GM23338 (cell line): ENCODE data around the gene WWP2. TPM values are rescaled to one million over a fixed set of nuclear protein-coding genes. Genes with fewer than 3 reads are reported as not detected.

ENCODE experiments used
- ATAC-seq: fragments of 200-7000 bp; cut with Tn5 transposase; 3 replicates; pipeline ENCODE4 v1.9.1; 2020
- DNase-seq: peaks from one replicate; pipeline ENCODE4 v3.0.0-alpha.2; 2015; ENCODE audit warnings: low spot score
- H2AFZ ChIP-seq: fragments of 200-600 bp; sonication (generic); 2 replicates; pipeline ENCODE4 v1.8.0; 2016; ENCODE audit warnings: antibody characterized with exemption, mild to moderate bottlenecking, moderate library complexity
- H3F3A ChIP-seq: fragments of 200-600 bp; sonication (generic); replicated peaks from 2 replicates; pipeline ENCODE4 v1.8.0; 2017; ENCODE audit warnings: antibody characterized with exemption, mixed run types, low read depth
- H3K27ac ChIP-seq: fragments of 200-600 bp; sonication (generic); 2 replicates; pipeline ENCODE4 v1.6.1; 2016; ENCODE audit warnings: low read depth
- H3K27me3 ChIP-seq: fragments of 200-600 bp; sonication (generic); 2 replicates; pipeline ENCODE4 v1.8.0; 2016; ENCODE audit warnings: mild to moderate bottlenecking, mixed run types, moderate library complexity; ENCODE audit not compliant: insufficient read depth
- H3K36me3 ChIP-seq: fragments of 200-600 bp; sonication (generic); 2 replicates; pipeline ENCODE4 v1.8.0; 2016; ENCODE audit warnings: mild to moderate bottlenecking; ENCODE audit not compliant: insufficient read depth
- H3K4me1 ChIP-seq: fragments of 200-600 bp; sonication (generic); 2 replicates; pipeline ENCODE4 v1.8.0; 2016; ENCODE audit warnings: mild to moderate bottlenecking, moderate library complexity; ENCODE audit not compliant: insufficient read depth
- H3K4me2 ChIP-seq: fragments of 200-600 bp; sonication (generic); 2 replicates; pipeline ENCODE4 v1.7.1; 2017; ENCODE audit warnings: mixed run types
- H3K4me3 ChIP-seq: fragments of 200-600 bp; sonication (generic); 2 replicates; pipeline ENCODE4 v1.6.1; 2016; ENCODE audit warnings: mixed run types
- H3K79me2 ChIP-seq: fragments of 200-600 bp; sonication (generic); replicated peaks from 2 replicates; pipeline ENCODE4 v1.8.0; 2017; ENCODE audit warnings: mild to moderate bottlenecking; ENCODE audit not compliant: insufficient read depth
- H3K9me2 ChIP-seq: fragments of 200-600 bp; sonication (generic); 2 replicates; pipeline ENCODE4 v1.8.0; 2017; ENCODE audit not compliant: insufficient read depth
- H4K20me1 ChIP-seq: fragments of 200-600 bp; sonication (generic); replicated peaks from 2 replicates; pipeline ENCODE4 v1.8.0; 2017; ENCODE audit warnings: mild to moderate bottlenecking; ENCODE audit not compliant: insufficient read depth
- H3K27ac Mint-ChIP-seq: 2 replicates; pipeline ENCODE4 v1.8.0; 2020; ENCODE audit warnings: inconsistent platforms, mild to moderate bottlenecking, moderate library complexity, mixed read lengths
- H3K27me3 Mint-ChIP-seq: 3 replicates; pipeline ENCODE4 v1.8.0; 2022; ENCODE audit warnings: low read depth, mild to moderate bottlenecking, moderate library complexity, mixed read lengths, inconsistent platforms; ENCODE audit not compliant: insufficient read depth, poor library complexity
- H3K36me3 Mint-ChIP-seq: 3 replicates; pipeline ENCODE4 v1.8.0; 2021; ENCODE audit warnings: low read depth, mild to moderate bottlenecking, inconsistent platforms, moderate library complexity, mixed read lengths
- H3K4me1 Mint-ChIP-seq: 3 replicates; pipeline ENCODE4 v1.8.0; 2020; ENCODE audit warnings: mild to moderate bottlenecking, inconsistent platforms, mixed read lengths
- H3K4me3 Mint-ChIP-seq: 3 replicates; pipeline ENCODE4 v1.8.0; 2021; ENCODE audit warnings: moderate library complexity, mild to moderate bottlenecking, inconsistent platforms, mixed read lengths
- H3K9me3 Mint-ChIP-seq: 3 replicates; pipeline ENCODE4 v1.8.0; 2020; ENCODE audit warnings: moderate library complexity, mild to moderate bottlenecking, inconsistent platforms, mixed read lengths
- CREB1 ChIP-seq: fragments of 250-450 bp; sonication (Bioruptor Pico); IDR thresholded peaks from 2 replicates; pipeline ENCODE4 v1.5.0; 2020; ENCODE audit warnings: low read depth, mild to moderate bottlenecking, moderate library complexity
- EZH2 ChIP-seq: fragments of 200-600 bp; sonication (generic); IDR thresholded peaks from one replicate; pipeline ENCODE4 v1.8.0; 2017; ENCODE audit warnings: antibody characterized with exemption, mild to moderate bottlenecking, low read depth; ENCODE audit not compliant: unreplicated experiment
- EZH2phosphoT487 ChIP-seq: fragments of 200-600 bp; sonication (generic); IDR thresholded peaks from one replicate; pipeline ENCODE4 v1.8.1; 2018; ENCODE audit warnings: antibody characterized with exemption; ENCODE audit not compliant: unreplicated experiment
- JUNB ChIP-seq: IDR thresholded peaks from one replicate; pipeline ENCODE4 v1.6.1; 2016; ENCODE audit warnings: antibody characterized with exemption; ENCODE audit not compliant: unreplicated experiment
- NANOG ChIP-seq: IDR thresholded peaks from 2 replicates; pipeline ENCODE4 v1.6.1; 2016; ENCODE audit warnings: antibody characterized with exemption, borderline replicate concordance
- POLR2AphosphoS5 ChIP-seq: IDR thresholded peaks from 2 replicates; pipeline ENCODE4 v1.6.1; 2016; ENCODE audit warnings: antibody characterized with exemption, low read depth
- STAT1 ChIP-seq: IDR thresholded peaks from one replicate; pipeline ENCODE4 v1.6.1; 2016; ENCODE audit warnings: antibody characterized with exemption; ENCODE audit not compliant: unreplicated experiment
- ZNF114 ChIP-seq: fragments of 250-450 bp; sonication (Bioruptor Pico); IDR thresholded peaks from 2 replicates; pipeline ENCODE4 v1.5.0; 2020; ENCODE audit warnings: mild to moderate bottlenecking, moderate library complexity
- ZNF331 ChIP-seq: fragments of 250-450 bp; sonication (Bioruptor Pico); IDR thresholded peaks from 2 replicates; pipeline ENCODE4 v1.5.0; 2020; ENCODE audit warnings: low read depth, mild to moderate bottlenecking, moderate library complexity
- polyA plus RNA-seq: library from polyadenylated mRNA; unstranded; fragments of >200 nt; fragmentation: Nextera tagmentation; extraction: Ambion mirVana; gene quantifications from 2 replicates; pipeline ENCODE4 v1.2.1, GENCODE V29; 2016
- total RNA-seq: library from RNA; depleted of rRNA; stranded (reverse); fragments of >200 nt; shearing (Covaris generic); gene quantifications from 2 replicates; pipeline ENCODE4 v1.2.3, GENCODE V29; 2014
- TF ChIP-seq, protein P1 (sequence below): IDR thresholded peaks from 2 replicates; pipeline ENCODE4 v1.6.1; 2016; ENCODE audit warnings: antibody characterized with exemption
- TF ChIP-seq, protein P2 (sequence below): fragments of 250-450 bp; sonication (Bioruptor Pico); IDR thresholded peaks from 2 replicates; pipeline ENCODE4 v1.5.0; 2020; ENCODE audit warnings: mild to moderate bottlenecking, moderate library complexity
- TF ChIP-seq, protein P3 (sequence below), 2 experiments: fragments of 200-600 bp in 1 of 2; sonication (generic) in 1 of 2; conservative IDR thresholded peaks; 2 replicates each; pipeline versions ENCODE4 v1.5.1 to v1.6.1; 2016 to 2017; ENCODE audit warnings: antibody characterized with exemption in 2 of 2, low read depth in 2 of 2, mild to moderate bottlenecking in 2 of 2, moderate library complexity in 1 of 2
- TF ChIP-seq, protein P4 (sequence below): IDR thresholded peaks from one replicate; pipeline ENCODE4 v1.6.1; 2018; ENCODE audit warnings: antibody characterized with exemption; ENCODE audit not compliant: unreplicated experiment

The WWP2 gene
- total and polyA plus RNA-seq, 2 experiments from 2014 or later, result 12.3 to 35.5 TPM

GRCh38 chr16:69906838-69907401 lies 144.8 kb downstream of the WWP2 start:
- no peak overlapping the region for H2AFZ ChIP-seq
- H3K4me3 Mint-ChIP-seq, result no peak overlapping the region
- no peak for ATAC-seq

More at GRCh38 chr16:69906838-69907401, 144.8 kb downstream of the WWP2 start:
- Mint-ChIP-seq H3K4me1 (peaks cover 13% of the 10 kb centered on the region), H3K36me3 (peaks cover 12% of the 10 kb centered on the region; the same call in 2 of the 3 replicates), H3K27me3 (peaks cover 3% of the 10 kb centered on the region), H3K9me3 (no peaks in the 10 kb centered on the region; the same call in 2 of the 3 replicates), H3K27ac (no peak overlapping the region)
- DNase-seq, result no peak
- H3K4me2 ChIP-seq, result no peak overlapping the region
- no peak overlapping the region for H3K27ac ChIP-seq
- H3F3A ChIP-seq, result 0 out of 2 replicates have a peak, but pooled peaks cover 2% of the 10 kb centered on the region
- no peaks in the 10 kb centered on the region; the same call in 1 of the 2 replicates for H4K20me1 ChIP-seq
- H3K36me3 ChIP-seq, result no peaks in the 10 kb centered on the region
- H3K4me1 ChIP-seq, result peaks cover 6% of the 10 kb centered on the region; the same call in 1 of the 2 replicates
- no peaks in the 10 kb centered on the region for H3K79me2 ChIP-seq
- H3K9me2 ChIP-seq, result 0 out of 2 replicates have a peak, but pooled peaks cover 7% of the 10 kb centered on the region
- H3K27me3 ChIP-seq, result no peaks in the 10 kb centered on the region
- no peak for TF ChIP-seq STAT1
- no peak for TF ChIP-seq NANOG
- no peak for TF ChIP-seq EZH2
- TF ChIP-seq, protein P1, sequence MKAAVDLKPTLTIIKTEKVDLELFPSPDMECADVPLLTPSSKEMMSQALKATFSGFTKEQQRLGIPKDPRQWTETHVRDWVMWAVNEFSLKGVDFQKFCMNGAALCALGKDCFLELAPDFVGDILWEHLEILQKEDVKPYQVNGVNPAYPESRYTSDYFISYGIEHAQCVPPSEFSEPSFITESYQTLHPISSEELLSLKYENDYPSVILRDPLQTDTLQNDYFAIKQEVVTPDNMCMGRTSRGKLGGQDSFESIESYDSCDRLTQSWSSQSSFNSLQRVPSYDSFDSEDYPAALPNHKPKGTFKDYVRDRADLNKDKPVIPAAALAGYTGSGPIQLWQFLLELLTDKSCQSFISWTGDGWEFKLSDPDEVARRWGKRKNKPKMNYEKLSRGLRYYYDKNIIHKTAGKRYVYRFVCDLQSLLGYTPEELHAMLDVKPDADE, result no peak
- TF ChIP-seq CREB1 (CRISPR knock-in tag), result no peak
- TF ChIP-seq, protein P2, sequence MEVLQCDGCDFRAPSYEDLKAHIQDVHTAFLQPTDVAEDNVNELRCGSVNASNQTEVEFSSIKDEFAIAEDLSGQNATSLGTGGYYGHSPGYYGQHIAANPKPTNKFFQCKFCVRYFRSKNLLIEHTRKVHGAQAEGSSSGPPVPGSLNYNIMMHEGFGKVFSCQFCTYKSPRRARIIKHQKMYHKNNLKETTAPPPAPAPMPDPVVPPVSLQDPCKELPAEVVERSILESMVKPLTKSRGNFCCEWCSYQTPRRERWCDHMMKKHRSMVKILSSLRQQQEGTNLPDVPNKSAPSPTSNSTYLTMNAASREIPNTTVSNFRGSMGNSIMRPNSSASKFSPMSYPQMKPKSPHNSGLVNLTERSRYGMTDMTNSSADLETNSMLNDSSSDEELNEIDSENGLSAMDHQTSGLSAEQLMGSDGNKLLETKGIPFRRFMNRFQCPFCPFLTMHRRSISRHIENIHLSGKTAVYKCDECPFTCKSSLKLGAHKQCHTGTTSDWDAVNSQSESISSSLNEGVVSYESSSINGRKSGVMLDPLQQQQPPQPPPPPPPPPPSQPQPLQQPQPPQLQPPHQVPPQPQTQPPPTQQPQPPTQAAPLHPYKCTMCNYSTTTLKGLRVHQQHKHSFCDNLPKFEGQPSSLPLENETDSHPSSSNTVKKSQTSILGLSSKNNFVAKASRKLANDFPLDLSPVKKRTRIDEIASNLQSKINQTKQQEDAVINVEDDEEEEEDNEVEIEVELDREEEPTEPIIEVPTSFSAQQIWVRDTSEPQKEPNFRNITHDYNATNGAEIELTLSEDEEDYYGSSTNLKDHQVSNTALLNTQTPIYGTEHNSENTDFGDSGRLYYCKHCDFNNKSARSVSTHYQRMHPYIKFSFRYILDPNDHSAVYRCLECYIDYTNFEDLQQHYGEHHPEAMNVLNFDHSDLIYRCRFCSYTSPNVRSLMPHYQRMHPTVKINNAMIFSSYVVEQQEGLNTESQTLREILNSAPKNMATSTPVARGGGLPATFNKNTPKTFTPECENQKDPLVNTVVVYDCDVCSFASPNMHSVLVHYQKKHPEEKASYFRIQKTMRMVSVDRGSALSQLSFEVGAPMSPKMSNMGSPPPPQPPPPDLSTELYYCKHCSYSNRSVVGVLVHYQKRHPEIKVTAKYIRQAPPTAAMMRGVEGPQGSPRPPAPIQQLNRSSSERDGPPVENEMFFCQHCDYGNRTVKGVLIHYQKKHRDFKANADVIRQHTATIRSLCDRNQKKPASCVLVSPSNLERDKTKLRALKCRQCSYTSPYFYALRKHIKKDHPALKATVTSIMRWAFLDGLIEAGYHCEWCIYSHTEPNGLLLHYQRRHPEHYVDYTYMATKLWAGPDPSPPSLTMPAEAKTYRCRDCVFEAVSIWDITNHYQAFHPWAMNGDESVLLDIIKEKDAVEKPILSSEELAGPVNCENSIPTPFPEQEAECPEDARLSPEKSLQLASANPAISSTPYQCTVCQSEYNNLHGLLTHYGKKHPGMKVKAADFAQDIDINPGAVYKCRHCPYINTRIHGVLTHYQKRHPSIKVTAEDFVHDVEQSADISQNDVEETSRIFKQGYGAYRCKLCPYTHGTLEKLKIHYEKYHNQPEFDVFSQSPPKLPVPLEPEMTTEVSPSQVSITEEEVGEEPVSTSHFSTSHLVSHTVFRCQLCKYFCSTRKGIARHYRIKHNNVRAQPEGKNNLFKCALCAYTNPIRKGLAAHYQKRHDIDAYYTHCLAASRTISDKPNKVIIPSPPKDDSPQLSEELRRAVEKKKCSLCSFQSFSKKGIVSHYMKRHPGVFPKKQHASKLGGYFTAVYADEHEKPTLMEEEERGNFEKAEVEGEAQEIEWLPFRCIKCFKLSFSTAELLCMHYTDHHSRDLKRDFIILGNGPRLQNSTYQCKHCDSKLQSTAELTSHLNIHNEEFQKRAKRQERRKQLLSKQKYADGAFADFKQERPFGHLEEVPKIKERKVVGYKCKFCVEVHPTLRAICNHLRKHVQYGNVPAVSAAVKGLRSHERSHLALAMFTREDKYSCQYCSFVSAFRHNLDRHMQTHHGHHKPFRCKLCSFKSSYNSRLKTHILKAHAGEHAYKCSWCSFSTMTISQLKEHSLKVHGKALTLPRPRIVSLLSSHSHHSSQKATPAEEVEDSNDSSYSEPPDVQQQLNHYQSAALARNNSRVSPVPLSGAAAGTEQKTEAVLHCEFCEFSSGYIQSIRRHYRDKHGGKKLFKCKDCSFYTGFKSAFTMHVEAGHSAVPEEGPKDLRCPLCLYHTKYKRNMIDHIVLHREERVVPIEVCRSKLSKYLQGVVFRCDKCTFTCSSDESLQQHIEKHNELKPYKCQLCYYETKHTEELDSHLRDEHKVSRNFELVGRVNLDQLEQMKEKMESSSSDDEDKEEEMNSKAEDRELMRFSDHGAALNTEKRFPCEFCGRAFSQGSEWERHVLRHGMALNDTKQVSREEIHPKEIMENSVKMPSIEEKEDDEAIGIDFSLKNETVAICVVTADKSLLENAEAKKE (CRISPR knock-in tag), result no peak
- TF ChIP-seq, protein P3, sequence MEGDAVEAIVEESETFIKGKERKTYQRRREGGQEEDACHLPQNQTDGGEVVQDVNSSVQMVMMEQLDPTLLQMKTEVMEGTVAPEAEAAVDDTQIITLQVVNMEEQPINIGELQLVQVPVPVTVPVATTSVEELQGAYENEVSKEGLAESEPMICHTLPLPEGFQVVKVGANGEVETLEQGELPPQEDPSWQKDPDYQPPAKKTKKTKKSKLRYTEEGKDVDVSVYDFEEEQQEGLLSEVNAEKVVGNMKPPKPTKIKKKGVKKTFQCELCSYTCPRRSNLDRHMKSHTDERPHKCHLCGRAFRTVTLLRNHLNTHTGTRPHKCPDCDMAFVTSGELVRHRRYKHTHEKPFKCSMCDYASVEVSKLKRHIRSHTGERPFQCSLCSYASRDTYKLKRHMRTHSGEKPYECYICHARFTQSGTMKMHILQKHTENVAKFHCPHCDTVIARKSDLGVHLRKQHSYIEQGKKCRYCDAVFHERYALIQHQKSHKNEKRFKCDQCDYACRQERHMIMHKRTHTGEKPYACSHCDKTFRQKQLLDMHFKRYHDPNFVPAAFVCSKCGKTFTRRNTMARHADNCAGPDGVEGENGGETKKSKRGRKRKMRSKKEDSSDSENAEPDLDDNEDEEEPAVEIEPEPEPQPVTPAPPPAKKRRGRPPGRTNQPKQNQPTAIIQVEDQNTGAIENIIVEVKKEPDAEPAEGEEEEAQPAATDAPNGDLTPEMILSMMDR (conservative IDR thresholded peaks at IDR 0.05; ENCODE audit: low read depth in 2 of 2), result no peak
- no peak for TF ChIP-seq ZNF331 (CRISPR knock-in tag)
- TF ChIP-seq, protein P4, sequence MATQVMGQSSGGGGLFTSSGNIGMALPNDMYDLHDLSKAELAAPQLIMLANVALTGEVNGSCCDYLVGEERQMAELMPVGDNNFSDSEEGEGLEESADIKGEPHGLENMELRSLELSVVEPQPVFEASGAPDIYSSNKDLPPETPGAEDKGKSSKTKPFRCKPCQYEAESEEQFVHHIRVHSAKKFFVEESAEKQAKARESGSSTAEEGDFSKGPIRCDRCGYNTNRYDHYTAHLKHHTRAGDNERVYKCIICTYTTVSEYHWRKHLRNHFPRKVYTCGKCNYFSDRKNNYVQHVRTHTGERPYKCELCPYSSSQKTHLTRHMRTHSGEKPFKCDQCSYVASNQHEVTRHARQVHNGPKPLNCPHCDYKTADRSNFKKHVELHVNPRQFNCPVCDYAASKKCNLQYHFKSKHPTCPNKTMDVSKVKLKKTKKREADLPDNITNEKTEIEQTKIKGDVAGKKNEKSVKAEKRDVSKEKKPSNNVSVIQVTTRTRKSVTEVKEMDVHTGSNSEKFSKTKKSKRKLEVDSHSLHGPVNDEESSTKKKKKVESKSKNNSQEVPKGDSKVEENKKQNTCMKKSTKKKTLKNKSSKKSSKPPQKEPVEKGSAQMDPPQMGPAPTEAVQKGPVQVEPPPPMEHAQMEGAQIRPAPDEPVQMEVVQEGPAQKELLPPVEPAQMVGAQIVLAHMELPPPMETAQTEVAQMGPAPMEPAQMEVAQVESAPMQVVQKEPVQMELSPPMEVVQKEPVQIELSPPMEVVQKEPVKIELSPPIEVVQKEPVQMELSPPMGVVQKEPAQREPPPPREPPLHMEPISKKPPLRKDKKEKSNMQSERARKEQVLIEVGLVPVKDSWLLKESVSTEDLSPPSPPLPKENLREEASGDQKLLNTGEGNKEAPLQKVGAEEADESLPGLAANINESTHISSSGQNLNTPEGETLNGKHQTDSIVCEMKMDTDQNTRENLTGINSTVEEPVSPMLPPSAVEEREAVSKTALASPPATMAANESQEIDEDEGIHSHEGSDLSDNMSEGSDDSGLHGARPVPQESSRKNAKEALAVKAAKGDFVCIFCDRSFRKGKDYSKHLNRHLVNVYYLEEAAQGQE, result no peak
- TF ChIP-seq POLR2AphosphoS5, result no peak
- no peak for TF ChIP-seq ZNF114 (CRISPR knock-in tag)
- no peak for TF ChIP-seq JUNB
- no peak for TF ChIP-seq EZH2phosphoT487
- no peak overlapping the region for H3K4me3 ChIP-seq
